GM23338 (cell line): ENCODE results near the gene ARL8B.

Experiments
- CREB1 ChIP-seq: fragments of 250-450 bp; sonication (Bioruptor Pico); IDR thresholded peaks from 2 replicates; pipeline ENCODE4 v1.5.0; 2020; ENCODE audit warnings: low read depth, mild to moderate bottlenecking, moderate library complexity
- CTCF ChIP-seq, 2 experiments: fragments of 200-600 bp in 1 of 2; sonication (generic) in 1 of 2; conservative IDR thresholded peaks; 2 replicates each; pipeline versions ENCODE4 v1.5.1 to v1.6.1; 2016 to 2017; ENCODE audit warnings: antibody characterized with exemption in 2 of 2, low read depth in 2 of 2, mild to moderate bottlenecking in 2 of 2, moderate library complexity in 1 of 2
- EZH2 ChIP-seq: fragments of 200-600 bp; sonication (generic); IDR thresholded peaks from one replicate; pipeline ENCODE4 v1.8.0; 2017; ENCODE audit warnings: antibody characterized with exemption, mild to moderate bottlenecking, low read depth; ENCODE audit not compliant: unreplicated experiment
- EZH2phosphoT487 ChIP-seq: fragments of 200-600 bp; sonication (generic); IDR thresholded peaks from one replicate; pipeline ENCODE4 v1.8.1; 2018; ENCODE audit warnings: antibody characterized with exemption; ENCODE audit not compliant: unreplicated experiment
- JUNB ChIP-seq: IDR thresholded peaks from one replicate; pipeline ENCODE4 v1.6.1; 2016; ENCODE audit warnings: antibody characterized with exemption; ENCODE audit not compliant: unreplicated experiment
- NANOG ChIP-seq: IDR thresholded peaks from 2 replicates; pipeline ENCODE4 v1.6.1; 2016; ENCODE audit warnings: antibody characterized with exemption, borderline replicate concordance
- POLR2AphosphoS5 ChIP-seq: IDR thresholded peaks from 2 replicates; pipeline ENCODE4 v1.6.1; 2016; ENCODE audit warnings: antibody characterized with exemption, low read depth
- REST ChIP-seq: IDR thresholded peaks from one replicate; pipeline ENCODE4 v1.6.1; 2018; ENCODE audit warnings: antibody characterized with exemption; ENCODE audit not compliant: unreplicated experiment
- STAT1 ChIP-seq: IDR thresholded peaks from one replicate; pipeline ENCODE4 v1.6.1; 2016; ENCODE audit warnings: antibody characterized with exemption; ENCODE audit not compliant: unreplicated experiment
- ZNF114 ChIP-seq: fragments of 250-450 bp; sonication (Bioruptor Pico); IDR thresholded peaks from 2 replicates; pipeline ENCODE4 v1.5.0; 2020; ENCODE audit warnings: mild to moderate bottlenecking, moderate library complexity

- TF ChIP-seq REST (no peak), CTCF (conservative IDR thresholded peaks at IDR 0.05; ENCODE audit: low read depth in 2 of 2) (no peak), EZH2 (no peak), EZH2phosphoT487 (no peak), CREB1 (CRISPR knock-in tag) (no peak), POLR2AphosphoS5 (no peak), ZNF114 (CRISPR knock-in tag) (no peak), JUNB (no peak), NANOG (no peak), STAT1 (no peak)
These were observed 23.0 kb downstream of the ARL8B start for GRCh38 chr3:5145120-5145519.
